CD4-positive, alpha-beta T cell treated with Interleukin-17A for 4 hours (primary cell): Measurements from ENCODE around the gene THAP5.
A peak's percentile ranks its signal among the peaks of the same experiment; 100 is the strongest.

ENCODE experiments used
- DNase-seq: peaks from one replicate; pipeline ENCODE4 v3.0.0-alpha.2; 2020; ENCODE audit warnings: mixed read lengths

THAP5 gene

GRCh38 chr7:108569381-108570145 is at the start of gene THAP5, which contains the start of gene DNAJB9:
THAP5 (minus strand) TSS chr7:108569706; CDS start chr7:108569569, 137 bp downstream.
DNAJB9 (plus strand) TSS chr7:108569874; CDS start chr7:108571727, 1,853 bp downstream.
- DNase-seq, result peak; percentile 98

- no peak for DNase-seq
Observed at GRCh38 chr7:108618056-108618455, 48.5 kb upstream of the THAP5 start.

GRCh38 chr7:108614896-108615295 is 45.4 kb upstream of the THAP5 start:
- DNase-seq, result no peak

- DNase-seq, result no peak
Observed at GRCh38 chr7:108613949-108614381, 44.5 kb upstream of the THAP5 start.

GRCh38 chr7:108613147-108613948 is 43.8 kb upstream of the THAP5 start:
- no peak for DNase-seq

- DNase-seq, result no peak
Observed at GRCh38 chr7:108611268-108611667, 41.8 kb upstream of the THAP5 start.

- no peak for DNase-seq
Observed at GRCh38 chr7:108609643-108610042, 40.1 kb upstream of the THAP5 start.

GRCh38 chr7:108605559-108606201 is 36.2 kb upstream of the THAP5 start:
- no peak for DNase-seq

- no peak for DNase-seq
Observed at GRCh38 chr7:108604307-108605077, 35.0 kb upstream of the THAP5 start.

- no peak for DNase-seq
Observed at GRCh38 chr7:108603656-108604306, 34.3 kb upstream of the THAP5 start.

GRCh38 chr7:108600399-108600798 is 30.9 kb upstream of the THAP5 start:
- no peak for DNase-seq

- no peak for DNase-seq
Observed at GRCh38 chr7:108598914-108599580, 29.5 kb upstream of the THAP5 start.

GRCh38 chr7:108598153-108598552 is 28.6 kb upstream of the THAP5 start:
- no peak for DNase-seq

- DNase-seq, result no peak
Observed at GRCh38 chr7:108596560-108596959, 27.1 kb upstream of the THAP5 start.

GRCh38 chr7:108592646-108593201 is 23.2 kb upstream of the THAP5 start:
- DNase-seq, result no peak

GRCh38 chr7:108590606-108591005 is 21.1 kb upstream of the THAP5 start:
- no peak for DNase-seq

- DNase-seq, result no peak
Observed at GRCh38 chr7:108589874-108590273, 20.4 kb upstream of the THAP5 start.

- DNase-seq, result no peak
Observed at GRCh38 chr7:108589199-108589598, 19.7 kb upstream of the THAP5 start.

GRCh38 chr7:108586274-108586710 is 16.8 kb upstream of the THAP5 start:
- DNase-seq, result no peak

- DNase-seq, result no peak
Observed at GRCh38 chr7:108585843-108586242, 16.3 kb upstream of the THAP5 start.

- no peak for DNase-seq
Observed at GRCh38 chr7:108584211-108584610, 14.7 kb upstream of the THAP5 start.
